NCI-H82 treated with DMSO at 0.1 percent for 48 hours (cell line): ENCODE results near the gene CPEB1.
"Not testable (repeated sequence)": the region's sequence is repeated elsewhere in the genome, so short reads cannot be mapped to it uniquely, and the experiment has no call there.

ENCODE experiments used
- DNase-seq: peaks from one replicate; lab custom pipeline; 2025; ENCODE audit not compliant: unreplicated experiment; lab: John Stamatoyannopoulos, UW

The CPEB1 gene

GRCh38 chr15:82530606-82531379 lies 116.4 kb downstream of the CPEB1 start:
- no peak for DNase-seq

DNA sequence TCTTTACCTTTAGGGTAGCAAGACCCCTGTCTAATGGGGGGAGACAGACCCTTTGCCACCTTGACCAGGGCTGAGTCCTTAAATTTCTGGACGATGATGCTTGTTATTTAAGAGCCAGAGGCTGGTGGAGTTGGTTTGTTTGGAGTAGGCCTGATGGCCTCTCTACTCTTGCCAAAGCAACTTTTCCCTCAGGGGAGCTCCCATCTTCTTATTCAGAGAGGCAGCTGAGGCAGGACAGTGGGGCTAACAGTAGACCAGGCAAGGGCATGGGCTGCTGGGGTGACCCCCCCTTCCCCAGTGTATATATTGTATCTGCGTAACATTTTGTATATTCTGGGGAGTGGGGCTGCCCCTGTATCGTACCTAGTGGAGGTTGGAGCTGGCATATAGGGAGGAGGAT lies 117.2 kb downstream of the CPEB1 start:
- DNase-seq = no peak

GRCh38 chr15:82513587-82513986 lies 133.6 kb downstream of the CPEB1 start:
- not testable (repeated sequence) for DNase-seq

GRCh38 chr15:82507693-82508092 lies 139.5 kb downstream of the CPEB1 start:
- not testable (repeated sequence) for DNase-seq

- DNase-seq = not testable (repeated sequence)
Observed at GRCh38 chr15:82507087-82507486, 140.1 kb downstream of the CPEB1 start.

- not testable (repeated sequence) for DNase-seq
Observed at GRCh38 chr15:82505842-82506241, 141.3 kb downstream of the CPEB1 start.

DNA sequence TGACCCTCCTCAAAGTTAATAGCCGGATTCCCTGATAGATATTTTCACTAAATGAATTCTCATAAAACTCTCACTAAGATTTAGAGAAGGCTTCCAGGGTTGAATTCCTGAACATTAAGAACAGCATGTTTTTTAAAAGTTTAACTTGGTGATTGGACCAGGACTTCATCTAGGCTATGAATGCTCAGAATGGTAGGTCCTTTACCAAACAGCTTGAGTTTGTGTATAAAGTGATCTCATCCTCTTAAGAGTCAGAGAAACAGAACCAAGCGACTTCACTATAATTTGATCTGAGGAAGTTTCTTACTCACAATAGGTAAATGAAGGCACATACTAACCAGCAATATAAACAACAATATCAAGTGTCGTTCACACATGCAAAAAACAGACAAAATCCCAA lies 143.1 kb downstream of the CPEB1 start:
- not testable (repeated sequence) for DNase-seq

DNA sequence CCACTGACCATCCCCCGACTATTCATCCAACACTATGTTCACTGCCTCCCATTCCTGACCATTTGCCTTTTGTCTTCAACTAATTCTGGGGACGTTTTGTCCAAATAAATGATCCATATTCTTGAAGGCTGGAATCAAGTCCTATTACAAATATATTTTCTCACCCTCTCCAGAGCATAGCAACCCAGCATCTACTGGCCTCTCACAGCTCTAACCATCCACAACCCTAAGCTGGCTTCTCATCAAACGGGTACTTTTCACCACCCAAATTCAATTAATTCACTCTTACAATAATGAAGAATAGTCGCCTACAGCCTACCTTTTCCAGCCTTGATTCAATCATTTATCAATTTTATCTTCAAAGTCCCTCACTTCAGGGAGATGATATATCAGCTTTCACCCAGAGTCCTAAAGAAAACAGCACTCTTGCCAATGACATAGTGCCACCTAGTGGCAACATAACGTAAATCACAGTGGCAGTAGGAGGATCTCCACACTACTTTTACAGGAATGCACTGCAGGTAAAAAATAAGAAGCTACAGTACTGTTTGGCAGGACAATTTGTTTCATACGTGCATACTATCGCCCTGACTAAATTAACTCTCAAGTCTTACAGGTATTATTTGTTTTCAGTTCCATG lies 144.3 kb downstream of the CPEB1 start:
- DNase-seq = not testable (repeated sequence)

DNA sequence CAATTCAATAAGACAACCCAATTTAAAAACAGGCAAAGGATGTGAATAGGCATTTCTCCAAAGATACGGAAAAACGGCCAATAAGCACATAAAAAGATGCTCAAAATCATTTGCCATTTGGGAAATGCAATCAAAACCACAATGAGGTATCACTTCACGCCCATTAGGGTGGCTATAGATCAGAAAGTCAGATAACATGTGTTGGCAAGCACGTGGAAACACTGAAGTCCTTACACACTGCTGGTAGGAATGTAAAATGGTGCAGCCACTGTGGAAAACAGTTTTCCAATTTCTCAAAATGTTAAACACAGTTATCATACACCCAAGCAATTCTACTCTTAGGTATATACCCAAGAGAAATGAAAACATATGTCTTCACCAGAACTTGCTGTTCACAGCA lies 146.4 kb downstream of the CPEB1 start:
- DNase-seq = not testable (repeated sequence)

- not testable (repeated sequence) for DNase-seq
Observed at GRCh38 chr15:82497978-82498377, 149.2 kb downstream of the CPEB1 start.
